ENCODE results near the gene DNAH12.
"Not testable (repeated sequence)": the region's sequence is repeated elsewhere in the genome, so short reads cannot be mapped to it uniquely, and the experiment has no call there.

Gene DNAH12

DNA sequence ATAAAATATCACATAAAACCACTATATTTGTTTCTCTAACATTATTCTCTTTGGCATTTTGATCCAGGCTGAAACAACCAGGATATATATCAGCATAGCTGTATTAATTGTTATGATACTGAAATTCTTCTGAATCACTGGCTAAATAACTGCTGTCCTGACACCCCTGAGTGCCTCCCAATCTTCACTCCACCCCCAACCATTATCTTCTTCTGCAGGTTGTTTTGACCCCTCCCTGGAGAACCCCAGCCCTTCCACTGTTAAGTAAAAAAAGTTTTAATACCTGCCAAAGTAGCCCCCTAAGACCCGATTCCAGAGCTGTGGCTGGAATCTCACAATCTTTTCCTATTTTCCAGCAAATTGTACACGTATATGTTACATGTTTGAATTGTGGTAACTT, 124.1 kb downstream of the DNAH12 start:
- DNase-seq (ENCODE audit: low read depth), result no peak

DNA sequence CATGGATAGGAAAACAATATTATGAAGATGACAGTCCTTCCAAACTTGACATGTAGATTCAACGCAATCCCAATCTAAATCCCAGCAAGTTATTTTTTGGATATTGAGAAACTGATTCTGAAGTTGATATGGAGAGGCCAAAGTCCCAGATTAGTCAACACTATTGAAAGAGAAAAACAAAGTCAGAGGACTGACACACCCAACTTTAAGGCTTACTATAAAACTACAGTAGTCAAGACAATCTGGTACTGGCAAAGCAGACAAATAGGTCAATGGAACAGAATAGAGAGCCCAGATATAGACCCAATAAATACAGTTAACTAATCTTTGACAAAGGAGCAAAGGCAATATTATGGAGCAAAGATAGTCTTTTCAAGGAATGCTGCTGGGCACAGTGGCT, 132.4 kb downstream of the DNAH12 start:
- no peak for DNase-seq (ENCODE audit: low read depth)

DNA sequence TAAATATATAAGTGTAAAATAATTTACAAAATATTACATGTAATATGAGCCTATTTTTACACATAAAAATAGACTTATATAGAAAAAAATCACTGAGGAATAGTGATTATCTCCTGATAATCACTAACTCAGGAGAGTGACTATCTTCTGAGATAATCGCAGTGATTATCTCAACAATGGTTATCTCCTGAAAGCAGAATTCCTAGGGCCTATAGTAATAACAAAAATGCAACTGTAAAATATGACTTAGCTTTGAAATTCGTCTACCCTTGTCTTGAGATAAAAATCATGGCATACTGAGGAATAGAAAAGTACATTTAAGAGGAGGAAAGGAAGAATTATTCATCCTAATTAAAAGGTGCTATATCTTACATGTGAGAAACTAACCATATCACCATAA, 134.7 kb downstream of the DNAH12 start:
- DNase-seq (ENCODE audit: low read depth), result no peak

DNA sequence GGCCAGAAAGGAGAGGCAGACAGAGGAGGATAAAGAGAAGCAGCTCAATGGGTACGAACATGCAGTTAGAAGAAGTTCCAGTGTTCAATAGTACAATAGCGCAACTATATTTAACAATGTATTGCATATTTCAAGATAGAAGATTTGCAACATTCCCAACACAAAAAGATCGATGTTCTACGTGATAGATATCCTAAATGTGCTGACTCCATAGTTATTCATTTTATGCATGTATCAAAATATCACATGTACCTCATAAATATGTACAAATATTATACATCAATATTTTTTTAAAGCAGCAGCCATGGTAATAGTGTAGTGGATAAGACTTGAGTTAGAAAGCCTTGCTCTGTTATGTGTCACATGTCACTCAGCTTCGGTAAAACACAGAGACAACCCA, 141.5 kb downstream of the DNAH12 start:
- no peak for DNase-seq (ENCODE audit: low read depth)

DNA sequence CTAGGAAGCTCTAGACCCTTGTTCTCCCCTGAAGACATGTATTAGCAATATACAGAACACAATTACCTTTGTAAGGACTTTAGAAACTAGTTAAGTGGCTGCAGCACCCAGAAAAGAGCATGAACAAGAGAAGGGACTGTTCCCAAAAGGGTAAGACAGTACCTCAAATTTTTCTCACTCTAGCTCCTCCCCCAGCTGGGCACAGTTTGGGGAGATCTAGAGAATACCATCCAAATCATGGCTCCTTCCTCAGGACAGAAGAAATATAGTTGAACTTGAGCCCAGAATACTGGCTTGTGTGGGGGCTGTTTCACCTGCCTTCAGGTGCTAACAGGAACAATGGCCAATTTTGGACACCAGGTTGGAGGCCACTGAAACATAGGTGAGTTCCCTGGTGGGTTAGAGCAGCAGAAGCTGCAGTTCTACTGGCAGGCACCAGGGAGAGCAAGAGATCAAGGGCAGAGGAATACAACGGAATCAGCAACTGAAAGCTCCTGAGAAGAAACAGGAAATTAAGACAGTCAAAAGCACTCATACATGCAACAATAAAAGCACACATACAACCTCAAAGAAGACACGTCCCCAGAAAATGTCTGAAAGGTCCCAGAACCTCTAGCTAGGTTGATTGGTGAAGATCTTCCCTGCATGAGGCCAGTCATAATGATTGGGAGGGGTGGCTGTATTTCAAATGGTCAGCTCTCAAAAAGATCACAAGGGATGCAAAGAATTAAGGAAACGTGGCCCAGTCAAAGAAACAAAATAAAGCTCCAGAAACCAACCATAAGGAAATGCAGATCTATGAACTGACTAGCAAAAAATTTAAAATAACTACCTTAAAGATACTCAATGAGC, 146.7 kb downstream of the DNAH12 start:
- DNase-seq (ENCODE audit: low read depth), result no peak

DNA sequence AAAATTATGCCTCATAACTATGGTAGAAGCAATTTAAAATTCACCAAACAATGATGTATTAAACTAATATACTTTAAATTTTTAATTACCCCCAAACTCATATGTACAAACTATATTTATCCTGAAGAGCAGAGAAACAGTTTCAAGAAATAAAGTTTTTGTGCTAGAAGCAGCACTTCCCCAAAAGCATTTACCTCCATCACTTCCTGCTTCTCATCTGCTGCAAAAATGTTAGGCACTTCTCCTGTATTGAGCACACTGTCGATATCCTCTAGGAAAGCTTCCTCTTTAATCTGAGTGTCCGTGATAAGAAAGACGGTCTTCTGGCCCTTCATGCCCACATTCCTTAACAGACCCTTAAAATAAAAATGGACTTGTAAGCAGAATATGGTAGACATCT, 150.2 kb downstream of the DNAH12 start:
- DNase-seq (ENCODE audit: low read depth), result no peak

DNA sequence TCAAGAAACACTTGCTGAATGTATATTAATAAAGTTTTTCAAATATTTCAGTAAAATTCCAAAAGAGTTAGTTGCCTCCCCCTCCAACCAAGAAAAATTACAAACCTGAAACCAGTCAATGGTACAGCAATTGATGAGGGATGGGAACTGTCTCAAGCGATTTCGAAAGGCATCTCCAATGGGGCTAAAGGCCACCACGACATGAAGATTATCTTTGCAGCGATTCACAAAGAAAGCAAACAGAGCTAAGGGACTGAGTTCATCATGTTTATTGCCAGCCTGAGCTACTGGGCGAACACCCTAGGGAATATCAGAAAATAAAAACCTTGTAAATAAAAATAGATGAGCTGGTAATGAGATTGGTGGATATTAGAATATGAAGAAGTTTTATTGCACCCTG, 152.4 kb downstream of the DNAH12 start:
- DNase-seq (ENCODE audit: low read depth), result no peak

DNA sequence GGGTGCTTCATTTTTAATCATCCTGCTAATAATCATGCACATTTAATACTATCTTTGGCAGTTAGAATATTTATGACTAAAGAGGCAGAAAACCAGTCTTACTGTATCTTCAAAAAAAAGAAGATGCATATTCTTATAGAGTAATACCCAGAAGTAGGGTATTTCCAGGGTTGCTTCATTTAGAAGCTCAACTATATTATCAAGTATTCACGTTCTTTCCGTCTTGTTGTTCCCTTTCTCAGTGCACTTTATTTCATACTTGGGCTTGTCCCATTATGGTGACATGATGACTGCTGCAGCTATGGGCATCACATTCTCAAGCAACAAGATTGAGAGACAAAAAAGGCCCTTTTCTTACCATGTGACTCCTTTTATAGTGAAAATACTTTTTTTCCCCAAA, 154.9 kb downstream of the DNAH12 start:
- no peak for DNase-seq (ENCODE audit: low read depth)

DNA sequence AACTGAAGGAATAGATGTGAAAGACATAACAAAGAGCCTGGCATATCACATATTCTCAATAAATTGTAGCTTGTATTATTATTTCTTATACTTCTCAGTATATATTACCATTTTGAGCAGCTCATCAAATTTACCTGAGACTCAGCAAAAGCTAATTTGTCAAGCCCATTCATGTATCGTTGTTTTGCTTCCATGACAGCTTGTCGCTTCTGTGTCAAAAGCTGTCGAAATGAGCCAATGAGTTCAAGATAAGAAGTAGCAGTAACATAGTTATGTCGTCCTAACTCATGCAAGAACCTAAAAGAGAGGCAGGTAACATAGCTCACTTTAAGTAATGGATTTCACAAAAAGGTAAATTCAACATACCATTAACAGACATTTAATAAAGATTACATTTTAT, 157.8 kb downstream of the DNAH12 start:
- no peak for DNase-seq (ENCODE audit: low read depth)

DNA sequence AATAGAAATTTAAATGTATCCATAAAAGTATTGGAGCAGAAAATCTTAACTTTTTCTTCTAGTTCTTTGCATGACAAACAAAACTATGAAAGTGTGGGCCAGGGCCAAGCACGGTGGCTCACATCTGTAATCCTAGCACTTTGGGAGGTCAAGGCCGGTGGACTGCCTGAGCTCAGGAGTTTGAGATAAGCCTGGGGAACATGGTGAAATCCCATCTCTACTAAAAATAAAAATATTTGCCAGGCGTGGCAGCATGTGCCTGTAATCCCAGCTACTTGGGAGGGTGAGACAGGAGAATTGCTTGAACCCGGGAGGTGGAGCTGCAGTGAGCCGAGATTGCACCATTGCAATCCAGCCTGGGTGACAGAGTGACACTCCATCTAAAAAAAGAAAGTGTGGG, 158.6 kb downstream of the DNAH12 start:
- DNase-seq (ENCODE audit: low read depth), result no peak

DNA sequence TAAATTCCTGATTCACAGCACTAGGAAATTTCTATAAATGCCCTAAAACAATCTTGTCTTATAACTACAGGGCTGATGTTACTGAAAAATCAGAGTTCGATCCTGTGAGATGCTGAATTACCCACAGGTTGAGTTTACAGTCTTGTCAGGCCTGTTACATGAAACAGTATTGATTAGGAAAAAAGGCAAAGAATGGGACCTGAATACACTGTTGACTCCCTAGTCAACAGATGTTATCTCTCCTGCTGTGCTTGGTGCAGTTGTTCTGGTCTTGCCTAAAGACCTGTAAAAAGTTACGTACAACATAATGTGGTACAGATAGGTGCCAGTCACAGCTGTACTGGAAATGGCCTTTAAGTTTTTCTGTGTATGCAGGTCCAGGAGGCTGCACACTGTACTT, 160.3 kb downstream of the DNAH12 start:
- DNase-seq (ENCODE audit: low read depth), result no peak

DNA sequence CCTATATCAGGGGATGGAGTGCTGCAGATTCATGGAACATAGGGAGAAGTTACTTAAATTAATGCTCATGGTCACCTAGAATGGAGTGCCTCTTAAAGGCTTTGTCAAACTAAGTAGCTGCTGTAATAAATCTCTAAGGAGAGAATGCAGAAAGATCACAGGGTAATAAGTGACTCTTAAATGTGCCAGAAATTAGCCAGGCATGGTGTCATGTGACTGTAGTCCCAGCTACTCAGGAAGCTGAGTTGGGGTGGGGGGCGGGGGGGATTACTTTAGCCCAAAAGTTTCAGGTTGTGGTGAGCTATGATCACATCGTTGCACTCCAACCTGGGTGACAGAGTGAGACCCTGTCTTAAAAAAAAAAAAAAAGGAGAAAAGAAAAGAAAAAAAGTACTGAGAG, 160.7 kb downstream of the DNAH12 start:
- DNase-seq (ENCODE audit: low read depth), result no peak

DNA sequence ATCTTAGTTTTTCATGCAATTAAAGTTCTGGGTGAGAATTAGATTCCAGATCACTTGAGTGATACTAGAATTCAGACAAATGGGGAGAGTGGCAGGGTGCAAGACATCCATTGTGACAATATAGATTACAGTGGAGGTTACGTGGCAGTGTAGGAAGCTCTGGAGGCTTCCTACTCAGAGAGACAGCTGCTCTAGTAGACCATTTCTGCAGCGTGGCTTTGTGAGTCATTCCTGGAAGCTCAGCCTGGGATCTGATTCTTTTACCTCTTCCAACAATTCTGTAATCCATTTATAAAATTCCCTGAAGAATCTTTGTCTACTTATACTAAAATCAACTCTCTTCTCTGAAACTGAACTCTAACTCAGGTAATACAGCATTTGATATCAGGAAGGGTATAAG, 161.2 kb downstream of the DNAH12 start:
- no peak for DNase-seq (ENCODE audit: low read depth)

DNA sequence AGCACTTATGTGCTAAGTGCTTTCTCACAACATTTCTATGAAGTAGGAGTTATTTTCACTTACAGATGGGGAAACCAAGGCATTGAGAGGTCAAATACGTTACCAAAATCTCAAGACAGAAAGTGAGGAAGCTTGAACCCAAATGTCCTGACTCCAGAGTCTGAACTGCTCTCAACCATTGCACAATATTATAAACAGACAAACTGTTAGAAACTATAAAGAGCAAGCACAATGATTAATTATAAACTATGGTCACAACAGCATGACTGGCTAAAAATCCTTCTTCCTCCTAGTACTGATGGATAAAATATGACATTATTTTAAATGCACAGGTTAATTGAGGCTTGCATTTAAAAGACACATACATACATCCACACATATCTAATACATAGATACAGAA, 173.8 kb downstream of the DNAH12 start:
- DNase-seq (ENCODE audit: low read depth), result no peak

DNA sequence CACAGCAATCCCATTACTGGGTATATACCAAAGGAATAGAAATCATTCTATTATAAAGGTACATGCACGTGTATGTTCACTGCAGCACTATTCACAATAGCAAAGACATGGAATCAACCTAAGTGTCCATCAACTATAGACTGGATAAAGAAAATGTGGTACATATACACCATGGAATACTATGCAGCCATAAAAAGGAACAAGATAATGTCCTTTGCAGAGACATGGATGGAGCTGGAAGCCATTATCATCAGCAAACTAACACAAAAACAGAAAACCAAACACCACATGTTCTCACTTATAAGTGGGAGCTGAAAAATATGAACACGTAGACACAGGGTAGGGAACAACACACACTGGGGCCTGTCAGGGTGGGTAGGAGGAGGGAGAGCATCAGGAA, 179.1 kb downstream of the DNAH12 start:
- DNase-seq (ENCODE audit: low read depth), result not testable (repeated sequence)

DNA sequence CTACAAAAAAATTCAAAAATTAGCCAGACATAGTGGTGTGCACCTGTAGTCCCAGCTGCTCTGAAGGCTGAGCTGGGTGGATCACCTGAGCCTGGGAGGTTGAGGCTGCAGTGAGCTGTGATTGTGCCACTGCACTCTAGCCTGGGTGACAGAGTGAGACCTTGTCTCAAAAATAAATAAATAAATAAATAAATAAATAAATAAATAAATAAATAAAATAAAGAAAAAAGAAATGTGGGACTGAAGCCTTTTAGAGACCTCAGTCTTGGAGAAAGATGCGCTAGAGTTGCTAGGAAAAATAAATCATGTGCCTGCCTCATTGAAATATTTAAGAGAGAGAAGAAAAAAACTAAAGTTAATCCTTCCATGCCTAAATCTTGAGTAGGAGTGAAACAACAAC, 187.9 kb downstream of the DNAH12 start:
- not testable (repeated sequence) for DNase-seq (ENCODE audit: low read depth)

DNA sequence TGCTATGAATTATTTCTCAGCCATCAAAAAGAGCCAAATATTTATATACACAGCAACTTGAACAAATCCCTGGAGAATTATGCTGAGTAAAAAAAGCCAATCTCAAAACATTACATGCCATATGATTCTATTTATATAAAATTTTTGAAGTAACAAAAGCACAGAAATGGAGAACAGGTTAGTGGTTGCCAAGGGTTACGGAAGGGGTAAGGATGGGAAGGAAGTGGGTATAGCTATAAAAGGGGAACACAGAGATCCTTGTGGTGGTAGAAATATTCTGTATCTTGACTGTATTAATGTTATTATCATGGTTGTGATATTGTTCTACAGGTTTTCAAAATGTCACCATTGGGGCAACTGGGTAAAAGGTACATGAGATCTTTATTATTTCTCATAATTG, 189.4 kb downstream of the DNAH12 start:
- no peak for DNase-seq (ENCODE audit: low read depth)

DNA sequence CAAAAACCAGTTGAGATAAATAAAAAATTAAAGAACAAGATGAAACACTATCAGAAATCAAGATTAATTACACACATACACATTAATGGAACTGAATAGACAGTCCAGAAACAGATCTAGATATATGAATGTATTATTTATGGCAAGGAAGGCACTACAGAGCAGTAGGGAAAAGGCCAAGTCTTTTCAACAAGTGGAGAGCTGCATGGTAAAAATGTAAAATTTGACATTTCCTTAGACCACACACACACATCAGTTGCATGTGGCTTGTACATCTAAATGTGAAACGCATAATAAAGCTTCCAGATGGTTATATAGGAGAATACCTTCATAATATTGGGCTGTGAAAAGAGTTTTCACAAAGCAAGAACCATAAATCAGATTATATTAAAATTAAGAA, 193.9 kb downstream of the DNAH12 start:
- DNase-seq (ENCODE audit: low read depth), result no peak

DNA sequence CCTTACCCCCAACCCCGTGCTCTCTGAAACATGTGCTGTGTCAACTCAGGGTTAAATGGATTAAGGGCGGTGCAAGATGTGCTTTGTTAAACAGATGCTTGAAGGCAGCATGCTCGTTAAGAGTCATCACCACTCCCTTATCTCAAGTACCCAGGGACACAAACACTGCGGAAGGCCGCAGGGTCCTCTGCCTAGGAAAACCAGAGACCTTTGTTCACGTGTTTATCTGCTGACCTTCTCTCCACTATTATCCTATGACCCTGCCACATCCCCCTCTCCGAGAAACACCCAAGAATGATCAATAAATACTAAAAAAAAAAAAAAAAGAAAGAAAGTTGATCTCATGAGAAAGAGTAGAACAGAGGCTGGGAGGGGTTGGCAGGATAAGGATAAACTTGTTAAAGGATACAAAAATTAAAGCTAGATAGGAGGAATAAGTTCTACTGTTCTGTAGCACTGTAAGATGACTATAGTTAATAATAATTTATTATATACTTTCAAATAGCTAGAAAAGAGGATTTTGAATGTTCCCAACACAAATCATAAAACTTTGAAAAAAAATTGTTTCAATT, 205.0 kb downstream of the DNAH12 start:
- not testable (repeated sequence) for DNase-seq (ENCODE audit: low read depth)

DNA sequence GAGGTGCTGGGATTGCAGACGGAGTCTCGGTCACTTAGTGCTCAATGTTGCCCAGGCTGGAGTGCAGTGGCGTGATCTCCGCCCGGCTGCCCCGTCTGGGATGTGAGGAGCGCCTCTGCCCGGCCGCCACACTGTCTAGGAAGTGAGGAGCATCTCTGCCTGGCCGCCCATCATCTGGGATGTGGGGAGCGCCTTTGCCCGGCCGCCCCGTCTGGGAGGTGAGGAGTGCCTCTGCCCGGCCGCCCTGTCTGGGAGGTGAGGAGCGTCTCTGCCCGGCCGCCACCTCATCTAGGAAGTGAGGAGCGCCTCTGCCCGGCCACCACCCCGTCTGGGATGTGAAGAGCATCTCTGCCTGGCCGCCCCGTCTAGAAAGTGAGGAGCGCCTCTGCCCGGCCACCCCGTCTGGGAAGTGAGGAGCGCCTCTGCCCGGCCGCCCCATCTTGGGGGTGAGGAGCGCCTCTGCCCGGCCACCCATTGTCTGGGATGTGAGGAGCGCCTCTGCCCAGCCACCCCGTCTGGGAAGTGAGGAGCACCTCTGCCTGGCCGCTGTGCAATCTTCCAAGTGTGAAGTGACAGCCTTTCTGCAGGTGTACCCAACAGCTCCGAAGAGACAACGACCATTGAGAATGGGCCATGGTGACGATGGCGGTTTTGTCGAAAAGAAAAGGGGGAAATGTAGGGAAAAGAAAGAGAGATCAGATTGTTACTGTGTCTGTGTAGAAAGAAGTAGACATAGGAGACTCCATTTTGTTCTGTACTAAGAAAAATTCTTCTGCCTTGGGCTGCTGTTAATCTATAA, 205.7 kb downstream of the DNAH12 start:
- not testable (repeated sequence) for DNase-seq (ENCODE audit: low read depth)

DNA sequence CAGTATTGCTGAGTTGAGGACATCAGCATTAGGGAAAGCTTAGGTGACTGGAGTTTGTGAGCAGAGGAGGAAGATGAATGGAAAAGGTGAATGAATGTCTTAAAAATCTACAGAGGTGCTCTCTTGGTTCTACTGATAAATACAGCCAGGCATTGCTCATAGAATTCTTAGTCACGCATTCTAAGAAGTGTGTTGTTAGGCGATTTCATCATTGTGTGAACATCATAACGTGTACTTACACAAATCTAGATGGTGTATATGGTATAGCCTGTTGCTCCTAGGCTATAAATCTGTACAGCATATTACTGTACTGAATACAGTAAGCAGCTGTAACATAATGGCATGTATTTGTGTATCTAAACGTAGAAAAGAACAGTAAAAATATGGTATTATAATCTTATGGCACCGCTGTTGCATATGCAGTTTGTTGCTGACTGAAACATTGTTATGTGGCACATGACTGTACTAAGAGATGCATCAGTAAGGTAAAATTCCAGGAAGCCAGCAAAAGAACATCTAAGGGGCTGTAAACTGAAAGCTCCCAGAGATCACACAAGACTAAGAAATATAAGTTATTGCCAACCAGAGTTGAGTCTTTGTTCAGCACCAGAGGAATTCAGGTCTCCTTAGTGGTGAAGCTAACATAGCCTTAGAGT, 208.7 kb downstream of the DNAH12 start:
- no peak for DNase-seq (ENCODE audit: low read depth)

DNA sequence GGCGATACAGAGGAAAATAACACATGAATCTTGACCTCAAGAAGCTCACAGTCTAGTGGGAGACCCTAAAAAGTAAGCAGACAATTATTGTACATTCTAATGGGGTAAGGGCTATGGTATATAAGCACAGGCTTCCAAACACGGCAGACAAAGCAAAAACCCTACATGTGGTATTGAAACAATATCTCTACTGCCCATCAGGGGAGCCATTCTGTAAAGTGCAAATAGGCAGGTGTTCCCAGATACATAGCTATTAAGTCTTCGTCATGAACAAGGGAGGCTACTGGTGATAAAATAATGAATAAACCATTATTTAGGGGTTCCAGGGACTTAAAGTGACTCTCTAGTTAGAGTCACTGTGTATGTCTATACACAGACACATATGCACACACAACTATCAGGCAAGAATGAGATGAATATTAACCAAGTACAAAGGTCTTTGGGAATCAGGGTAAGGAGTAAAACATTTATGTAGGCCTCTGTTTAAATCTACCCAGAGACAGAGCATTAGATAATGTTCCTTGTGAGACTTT, 213.0 kb downstream of the DNAH12 start:
- DNase-seq (ENCODE audit: low read depth), result no peak

Measured in HS-27A (cell line).